ENCODE data around the gene KCNMB4.
A peak's percentile ranks its signal among the peaks of the same experiment; 100 is the strongest.

The KCNMB4 gene

DNA sequence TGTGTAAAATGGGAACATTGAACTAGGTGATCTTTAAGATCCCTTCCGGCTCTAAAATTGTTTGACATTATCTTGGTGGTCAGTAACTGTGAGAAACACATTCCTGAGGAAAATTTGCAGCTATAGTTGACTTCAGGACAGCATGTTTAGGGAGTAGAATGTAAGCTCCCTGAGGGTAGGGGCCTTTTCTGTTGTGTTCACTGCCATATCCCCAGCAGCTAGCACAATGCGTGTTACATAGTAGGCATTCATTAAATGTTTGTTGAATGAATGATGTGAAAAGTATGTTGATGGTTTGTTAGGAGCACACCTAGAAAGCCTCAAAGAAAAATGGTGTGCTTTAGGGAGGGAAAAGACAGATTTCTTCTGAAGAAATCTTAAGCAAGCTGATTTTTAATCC is 38.5 kb upstream of the KCNMB4 start:
- Histone ChIP-seq H3K9me3 (ENCODE audit: severe bottlenecking) (no peaks in the 10 kb centered on the region), H3K27me3 (ENCODE audit: insufficient read depth, poor library complexity, severe bottlenecking) (no peaks in the 10 kb centered on the region), H3K4me1 (ENCODE audit: insufficient read depth, poor library complexity, severe bottlenecking) (peaks cover 17% of the 10 kb centered on the region), H3K27ac (ENCODE audit: poor library complexity, severe bottlenecking) (no peak overlapping the region), H3K4me3 (ENCODE audit: severe bottlenecking) (no peak overlapping the region), H3K36me3 (ENCODE audit: low read depth) (peaks cover 17% of the 10 kb centered on the region)
- DNase-seq (ENCODE audit: low spot score), result no peak
- TF ChIP-seq, protein P1, sequence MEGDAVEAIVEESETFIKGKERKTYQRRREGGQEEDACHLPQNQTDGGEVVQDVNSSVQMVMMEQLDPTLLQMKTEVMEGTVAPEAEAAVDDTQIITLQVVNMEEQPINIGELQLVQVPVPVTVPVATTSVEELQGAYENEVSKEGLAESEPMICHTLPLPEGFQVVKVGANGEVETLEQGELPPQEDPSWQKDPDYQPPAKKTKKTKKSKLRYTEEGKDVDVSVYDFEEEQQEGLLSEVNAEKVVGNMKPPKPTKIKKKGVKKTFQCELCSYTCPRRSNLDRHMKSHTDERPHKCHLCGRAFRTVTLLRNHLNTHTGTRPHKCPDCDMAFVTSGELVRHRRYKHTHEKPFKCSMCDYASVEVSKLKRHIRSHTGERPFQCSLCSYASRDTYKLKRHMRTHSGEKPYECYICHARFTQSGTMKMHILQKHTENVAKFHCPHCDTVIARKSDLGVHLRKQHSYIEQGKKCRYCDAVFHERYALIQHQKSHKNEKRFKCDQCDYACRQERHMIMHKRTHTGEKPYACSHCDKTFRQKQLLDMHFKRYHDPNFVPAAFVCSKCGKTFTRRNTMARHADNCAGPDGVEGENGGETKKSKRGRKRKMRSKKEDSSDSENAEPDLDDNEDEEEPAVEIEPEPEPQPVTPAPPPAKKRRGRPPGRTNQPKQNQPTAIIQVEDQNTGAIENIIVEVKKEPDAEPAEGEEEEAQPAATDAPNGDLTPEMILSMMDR (IDR thresholded peaks at IDR 0.05; ENCODE audit: poor library complexity, severe bottlenecking), result no peak
- no peak for ATAC-seq (ENCODE audit: low read depth)

GRCh38 chr12:70329728-70330127 is 36.4 kb upstream of the KCNMB4 start:
- DNase-seq (ENCODE audit: low spot score) (no peak), ATAC-seq (ENCODE audit: low read depth) (no peak)

GRCh38 chr12:70330158-70330557 is 35.9 kb upstream of the KCNMB4 start:
- peak; percentile 80 for ATAC-seq (ENCODE audit: low read depth)
- H3K4me3 ChIP-seq (ENCODE audit: severe bottlenecking), result no peak overlapping the region
- H3K27ac ChIP-seq (ENCODE audit: poor library complexity, severe bottlenecking), result no peak overlapping the region
- no peaks in the 10 kb centered on the region for H3K9me3 ChIP-seq (ENCODE audit: severe bottlenecking)
- TF ChIP-seq, protein P1 (IDR thresholded peaks at IDR 0.05; ENCODE audit: poor library complexity, severe bottlenecking), result no peak
- no peaks in the 10 kb centered on the region for H3K27me3 ChIP-seq (ENCODE audit: insufficient read depth, poor library complexity, severe bottlenecking)
- peaks cover 23% of the 10 kb centered on the region for H3K36me3 ChIP-seq (ENCODE audit: low read depth)
- DNase-seq (ENCODE audit: low spot score), result no peak
- H3K4me1 ChIP-seq (ENCODE audit: insufficient read depth, poor library complexity, severe bottlenecking), result peaks cover 17% of the 10 kb centered on the region

More at GRCh38 chr12:70329728-70330127, 36.4 kb upstream of the KCNMB4 start:
- Histone ChIP-seq H3K36me3 (ENCODE audit: low read depth) (peaks cover 18% of the 10 kb centered on the region), H3K27me3 (ENCODE audit: insufficient read depth, poor library complexity, severe bottlenecking) (no peaks in the 10 kb centered on the region), H3K4me3 (ENCODE audit: severe bottlenecking) (no peak overlapping the region), H3K4me1 (ENCODE audit: insufficient read depth, poor library complexity, severe bottlenecking) (peaks cover 17% of the 10 kb centered on the region), H3K9me3 (ENCODE audit: severe bottlenecking) (no peaks in the 10 kb centered on the region), H3K27ac (ENCODE audit: poor library complexity, severe bottlenecking) (no peak overlapping the region)
- TF ChIP-seq, protein P1 (IDR thresholded peaks at IDR 0.05; ENCODE audit: poor library complexity, severe bottlenecking), result no peak

GRCh38 chr12:70332236-70332635 is 33.9 kb upstream of the KCNMB4 start:
- Histone ChIP-seq H3K4me1 (ENCODE audit: insufficient read depth, poor library complexity, severe bottlenecking) (peaks cover 17% of the 10 kb centered on the region), H3K36me3 (ENCODE audit: low read depth) (peaks cover 34% of the 10 kb centered on the region), H3K27me3 (ENCODE audit: insufficient read depth, poor library complexity, severe bottlenecking) (no peaks in the 10 kb centered on the region), H3K4me3 (ENCODE audit: severe bottlenecking) (no peak overlapping the region), H3K27ac (ENCODE audit: poor library complexity, severe bottlenecking) (no peak overlapping the region), H3K9me3 (ENCODE audit: severe bottlenecking) (no peaks in the 10 kb centered on the region)
- DNase-seq (ENCODE audit: low spot score) (no peak), ATAC-seq (ENCODE audit: low read depth) (no peak)
- TF ChIP-seq, protein P1 (IDR thresholded peaks at IDR 0.05; ENCODE audit: poor library complexity, severe bottlenecking), result no peak

DNA sequence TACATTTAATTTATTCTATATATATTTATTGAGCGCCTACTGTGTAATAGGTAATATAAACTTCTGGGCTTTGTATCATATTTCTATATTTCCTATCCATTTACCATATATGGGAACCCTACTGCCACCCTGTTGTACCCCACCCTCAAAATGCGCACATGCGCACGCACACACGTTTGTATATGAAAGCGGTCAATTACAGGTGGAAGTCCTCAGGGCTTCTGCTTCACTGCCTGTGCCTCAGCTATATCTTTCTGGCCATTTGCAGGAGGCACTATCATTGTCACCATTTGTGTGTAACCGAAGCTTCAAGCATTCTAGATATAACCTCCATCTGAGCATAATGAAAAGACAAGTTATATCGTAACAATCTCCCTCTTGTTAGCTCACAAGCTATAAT is 31.3 kb upstream of the KCNMB4 start:
- Histone ChIP-seq H3K4me1 (ENCODE audit: insufficient read depth, poor library complexity, severe bottlenecking) (peaks cover 15% of the 10 kb centered on the region), H3K9me3 (ENCODE audit: severe bottlenecking) (no peaks in the 10 kb centered on the region), H3K4me3 (ENCODE audit: severe bottlenecking) (no peak overlapping the region), H3K27me3 (ENCODE audit: insufficient read depth, poor library complexity, severe bottlenecking) (no peaks in the 10 kb centered on the region), H3K36me3 (ENCODE audit: low read depth) (peaks cover 59% of the 10 kb centered on the region), H3K27ac (ENCODE audit: poor library complexity, severe bottlenecking) (no peak overlapping the region)
- DNase-seq (ENCODE audit: low spot score) (no peak), ATAC-seq (ENCODE audit: low read depth) (no peak)
- TF ChIP-seq, protein P1 (IDR thresholded peaks at IDR 0.05; ENCODE audit: poor library complexity, severe bottlenecking), result no peak

All from RWPE2 (cell line).